Measurements from ENCODE around the gene TGFBR2. TPM values are rescaled to one million over a fixed set of nuclear protein-coding genes. Genes with fewer than 3 reads are reported as not detected.

Gene TGFBR2
- total and polyA plus RNA-seq, 4 donors, result 13.9 to 61.2 (median 33.7) TPM

GRCh38 chr3:30679045-30679444 is 72.6 kb downstream of the TGFBR2 start:
- H3K36me3 ChIP-seq (ENCODE audit: control insufficient read depth in 4 of 4, insufficient read depth in 3 of 4, low read depth in 1 of 4, low read length in 3 of 4), result peaks cover 12 to 47% (median 22%) of the 10 kb centered on the region in 4 donors
- H3K9ac ChIP-seq (ENCODE audit: low read depth in 1 of 2, low read length in 2 of 2), result no peak overlapping the region
- H3K27ac ChIP-seq (ENCODE audit: low read depth in 1 of 2, low read length in 2 of 2), result no peak overlapping the region
- H3K27me3 ChIP-seq (ENCODE audit: control insufficient read depth in 4 of 4, insufficient read depth in 4 of 4, low read length in 3 of 4), result no peaks in the 10 kb centered on the region
- no peak overlapping the region for H3K4me3 ChIP-seq (ENCODE audit: low read depth in 1 of 3, low read length in 3 of 3)
- peaks cover 0 to 5% (median 3%) of the 10 kb centered on the region in 4 donors for H3K4me1 ChIP-seq (ENCODE audit: control insufficient read depth in 4 of 4, insufficient read depth in 4 of 4, low read length in 3 of 4)
- no peaks in the 10 kb centered on the region for H3K9me3 ChIP-seq (ENCODE audit: control insufficient read depth in 4 of 4, low read length in 3 of 4)
- DNase-seq (ENCODE audit: low spot score), result no peak
- TF ChIP-seq SP1 (IDR thresholded peaks at IDR 0.05), result no peak

DNA sequence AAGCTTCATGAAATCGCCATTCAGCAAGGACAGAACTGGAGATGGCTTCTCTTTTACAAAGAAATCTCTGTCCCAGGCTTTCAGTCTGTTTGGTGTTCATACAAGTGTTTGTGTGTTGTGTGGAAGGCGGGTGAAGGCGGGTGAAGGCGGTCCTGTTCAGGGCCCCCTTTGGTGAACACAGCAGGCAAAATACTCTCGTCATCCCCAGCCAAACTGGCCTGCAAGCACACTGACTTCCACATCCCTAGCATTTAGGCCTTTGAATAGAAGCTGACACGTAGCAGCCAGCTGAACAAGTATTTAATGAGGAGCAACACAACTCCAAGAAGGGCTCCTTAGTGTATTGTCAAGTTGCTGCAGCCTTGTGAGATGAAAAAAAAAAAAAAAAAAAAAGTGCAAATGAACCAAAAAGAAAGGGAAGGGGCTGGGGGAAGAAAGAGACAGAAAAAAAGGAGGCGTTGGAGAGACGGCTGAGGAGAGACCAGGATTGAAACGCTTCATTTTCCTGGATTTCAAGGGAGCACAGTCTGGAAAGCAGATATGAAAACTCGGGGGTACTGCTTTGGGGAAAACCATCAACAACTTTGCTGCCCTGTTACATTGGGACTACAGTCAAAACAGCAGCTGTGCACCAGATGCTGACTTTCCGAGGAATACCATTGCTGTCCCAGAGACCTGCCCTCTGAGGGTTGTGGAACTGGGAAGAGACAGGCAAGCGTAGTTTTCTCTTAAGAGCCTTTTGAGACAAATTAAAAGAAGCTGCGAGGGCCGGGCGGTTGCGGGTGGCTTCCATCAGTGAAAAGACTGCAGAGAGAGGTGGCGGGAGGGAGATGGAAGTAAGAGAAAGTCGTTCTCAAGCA is 74.6 kb downstream of the TGFBR2 start:
- Histone ChIP-seq H3K9ac (ENCODE audit: low read depth in 1 of 2, low read length in 2 of 2) (no peak overlapping the region), H3K4me1 (ENCODE audit: control insufficient read depth in 4 of 4, insufficient read depth in 4 of 4, low read length in 3 of 4) (peaks cover 0 to 5% (median 3%) of the 10 kb centered on the region in 4 donors), H3K27ac (ENCODE audit: low read depth in 1 of 2, low read length in 2 of 2) (peak overlapping the region in 1 of 2 donors; percentile 26), H3K27me3 (ENCODE audit: control insufficient read depth in 4 of 4, insufficient read depth in 4 of 4, low read length in 3 of 4) (no peaks in the 10 kb centered on the region), H3K9me3 (ENCODE audit: control insufficient read depth in 4 of 4, low read length in 3 of 4) (no peaks in the 10 kb centered on the region), H3K4me3 (ENCODE audit: low read depth in 1 of 3, low read length in 3 of 3) (no peak overlapping the region), H3K36me3 (ENCODE audit: control insufficient read depth in 4 of 4, insufficient read depth in 3 of 4, low read depth in 1 of 4, low read length in 3 of 4) (peaks cover 11 to 36% (median 15%) of the 10 kb centered on the region in 4 donors)
- DNase-seq (ENCODE audit: low spot score), result no peak
- TF ChIP-seq, protein P1, sequence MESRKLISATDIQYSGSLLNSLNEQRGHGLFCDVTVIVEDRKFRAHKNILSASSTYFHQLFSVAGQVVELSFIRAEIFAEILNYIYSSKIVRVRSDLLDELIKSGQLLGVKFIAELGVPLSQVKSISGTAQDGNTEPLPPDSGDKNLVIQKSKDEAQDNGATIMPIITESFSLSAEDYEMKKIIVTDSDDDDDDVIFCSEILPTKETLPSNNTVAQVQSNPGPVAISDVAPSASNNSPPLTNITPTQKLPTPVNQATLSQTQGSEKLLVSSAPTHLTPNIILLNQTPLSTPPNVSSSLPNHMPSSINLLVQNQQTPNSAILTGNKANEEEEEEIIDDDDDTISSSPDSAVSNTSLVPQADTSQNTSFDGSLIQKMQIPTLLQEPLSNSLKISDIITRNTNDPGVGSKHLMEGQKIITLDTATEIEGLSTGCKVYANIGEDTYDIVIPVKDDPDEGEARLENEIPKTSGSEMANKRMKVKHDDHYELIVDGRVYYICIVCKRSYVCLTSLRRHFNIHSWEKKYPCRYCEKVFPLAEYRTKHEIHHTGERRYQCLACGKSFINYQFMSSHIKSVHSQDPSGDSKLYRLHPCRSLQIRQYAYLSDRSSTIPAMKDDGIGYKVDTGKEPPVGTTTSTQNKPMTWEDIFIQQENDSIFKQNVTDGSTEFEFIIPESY (IDR thresholded peaks at IDR 0.05), result no peak
- no peak for TF ChIP-seq FOXA2 (IDR thresholded peaks at IDR 0.05)
- TF ChIP-seq RXRA (IDR thresholded peaks at IDR 0.05), result no peak
- TF ChIP-seq FOXA1 (IDR thresholded peaks at IDR 0.05), result no peak
- TF ChIP-seq REST (IDR thresholded peaks at IDR 0.05), result no peak
- no peak for TF ChIP-seq NR2F2 (IDR thresholded peaks at IDR 0.05)
- TF ChIP-seq TAF1 (conservative IDR thresholded peaks at IDR 0.05), result no peak
- no peak for TF ChIP-seq EGR1 (IDR thresholded peaks at IDR 0.05; ENCODE audit: low read depth in 2 of 2)
- TF ChIP-seq HNF4G (IDR thresholded peaks at IDR 0.05), result no peak
- no peak for TF ChIP-seq HNF4A (conservative IDR thresholded peaks at IDR 0.05)
- no peak for TF ChIP-seq GABPA (IDR thresholded peaks at IDR 0.05 in 1 of 2, conservative IDR thresholded peaks at IDR 0.05 in 1 of 2)
- no peak for TF ChIP-seq RAD21 (IDR thresholded peaks at IDR 0.05)
- no peak for TF ChIP-seq SP1 (IDR thresholded peaks at IDR 0.05)
- TF ChIP-seq YY1 (IDR thresholded peaks at IDR 0.05), result no peak
- WGBS, result 84% methylated on average over 18 of the region's 18 CpGs
